AG09319 (cell line): ENCODE measurements around the gene TPRN.

ENCODE experiments used
- DNase-seq: peaks from one replicate; pipeline ENCODE4 v3.0.0-alpha.2; 2010; ENCODE audit warnings: low read depth; ENCODE audit errors: extremely low read depth
- CTCF ChIP-seq: IDR thresholded peaks from 2 replicates; pipeline ENCODE4 v1.5.1; 2011; ENCODE audit warnings: low read depth, mild to moderate bottlenecking, inconsistent platforms, low read length, moderate library complexity

Gene TPRN

GRCh38 chr9:137218754-137219271 lies 18.3 kb upstream of the TPRN start:
- no peak for DNase-seq
- TF ChIP-seq CTCF, result no peak

DNA sequence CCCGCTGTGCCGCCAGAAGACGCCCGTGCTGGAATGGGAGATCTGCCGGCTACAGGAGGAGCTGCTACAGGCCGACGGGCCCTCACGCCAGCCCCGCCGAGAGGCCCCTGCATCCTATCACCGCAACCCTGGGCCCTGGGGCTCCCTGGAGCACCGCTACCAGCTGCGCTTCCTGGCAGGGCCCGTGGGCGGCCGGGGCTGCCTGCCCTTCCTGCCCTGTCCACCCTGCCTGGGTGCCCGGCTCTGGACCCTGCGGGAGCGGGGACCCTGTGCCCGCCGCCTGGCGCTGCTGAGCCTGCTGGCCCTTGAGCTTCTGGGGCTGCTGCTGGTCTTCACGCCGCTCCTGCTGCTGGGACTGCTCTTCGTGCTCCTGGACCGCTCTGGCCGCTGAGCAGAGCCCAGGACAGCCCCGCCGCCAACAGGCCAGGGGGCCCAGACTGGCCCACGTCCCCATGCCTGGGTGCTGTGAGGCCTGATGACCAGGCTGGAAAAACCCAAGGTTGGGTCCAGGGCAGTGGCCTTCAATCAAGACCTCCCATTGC lies 17.7 kb upstream of the TPRN start:
- no peak for DNase-seq
- no peak for TF ChIP-seq CTCF

GRCh38 chr9:137217276-137218211 lies 17.0 kb upstream of the TPRN start:
- no peak for DNase-seq
- TF ChIP-seq CTCF, result no peak

DNA sequence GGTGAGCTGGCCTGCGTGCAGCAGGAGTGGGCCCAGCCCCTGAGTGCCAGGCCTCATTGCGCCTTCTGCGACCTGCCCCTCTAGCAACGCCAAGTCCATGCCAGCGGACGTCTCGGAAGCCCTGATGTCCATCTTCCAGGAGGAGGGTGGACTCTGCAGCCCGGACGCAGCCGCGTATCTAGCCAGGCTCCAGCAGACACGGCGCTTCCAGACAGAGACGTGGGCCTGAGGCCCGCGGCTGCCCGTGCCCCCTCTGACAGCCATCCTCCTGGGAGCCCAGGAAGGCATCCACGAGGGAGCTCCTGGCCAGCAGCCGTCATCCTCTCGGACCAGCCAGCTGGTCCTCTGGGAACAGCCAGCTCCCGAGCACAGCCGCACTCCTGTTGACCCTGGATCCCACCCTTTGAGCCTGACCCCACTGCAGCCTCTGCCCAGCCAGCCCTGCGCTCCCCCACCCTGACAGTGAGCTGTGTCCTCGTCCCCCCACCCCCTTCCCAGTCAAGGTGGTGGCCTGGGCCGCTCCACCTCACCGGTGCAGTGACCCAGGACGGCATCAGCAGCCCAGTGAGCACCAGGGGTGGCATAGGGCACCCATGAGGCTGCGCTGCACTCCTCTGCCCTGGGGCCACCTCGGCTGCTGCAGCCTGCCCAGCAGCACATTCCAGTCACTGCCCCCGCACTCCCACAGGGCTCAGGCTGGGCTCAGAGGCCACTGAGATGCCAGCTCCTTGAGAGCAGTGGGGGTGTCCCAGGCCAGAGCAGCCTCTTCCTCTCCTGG lies 15.8 kb upstream of the TPRN start:
- DNase-seq, result no peak
- no peak for TF ChIP-seq CTCF

DNA sequence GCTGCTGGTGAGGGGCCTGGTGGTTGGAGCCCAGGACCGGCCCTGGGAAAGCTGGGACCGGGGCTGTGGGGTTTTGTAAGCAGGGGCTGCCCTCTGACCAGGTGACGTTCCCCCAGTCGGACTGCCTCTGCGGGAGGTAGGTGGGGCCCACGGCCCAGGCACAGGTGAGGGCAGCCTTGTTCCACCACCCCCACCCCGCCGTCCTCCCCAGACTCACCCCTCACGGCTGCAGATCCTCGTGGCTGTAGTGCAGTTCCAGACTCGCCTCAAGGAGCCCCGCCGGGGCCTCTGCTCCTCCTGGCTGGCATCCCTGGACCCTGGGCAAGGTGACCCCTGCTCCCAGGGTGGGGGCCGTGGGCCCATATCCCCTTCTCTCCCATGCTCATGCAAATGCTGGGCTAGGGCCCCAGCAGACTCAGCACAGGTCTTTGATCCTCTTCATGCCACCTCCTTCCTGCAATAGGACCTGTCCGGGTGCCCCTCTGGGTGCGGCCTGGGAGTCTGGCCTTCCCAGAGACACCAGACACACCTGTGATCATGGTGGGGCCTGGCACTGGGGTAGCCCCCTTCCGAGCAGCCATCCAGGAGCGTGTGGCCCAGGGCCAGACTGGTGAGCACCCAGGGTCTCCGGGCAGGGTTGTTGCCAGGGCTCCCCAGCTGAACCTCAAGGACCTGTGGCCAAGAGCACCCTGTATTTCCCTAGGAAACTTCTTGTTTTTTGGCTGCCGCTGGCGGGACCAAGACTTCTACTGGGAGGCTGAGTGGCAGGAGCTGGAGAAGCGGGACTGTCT lies 14.8 kb upstream of the TPRN start:
- TF ChIP-seq CTCF, result no peak
- DNase-seq, result no peak

DNA sequence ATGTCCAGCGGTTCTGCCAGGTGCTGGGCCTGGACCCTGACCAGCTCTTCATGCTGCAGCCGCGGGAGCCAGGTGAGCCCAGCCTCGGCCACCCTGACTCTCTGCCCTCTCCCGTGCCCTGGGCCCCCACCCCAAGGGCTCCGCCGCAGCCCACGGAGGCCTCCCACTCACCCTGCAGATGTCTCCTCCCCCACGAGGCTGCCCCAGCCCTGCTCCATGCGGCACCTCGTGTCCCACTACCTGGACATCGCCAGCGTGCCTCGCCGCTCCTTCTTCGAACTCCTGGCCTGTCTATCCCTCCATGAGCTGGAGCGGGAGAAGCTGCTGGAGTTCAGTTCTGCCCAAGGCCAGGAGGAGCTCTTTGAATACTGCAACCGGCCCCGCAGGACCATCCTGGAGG lies 14.1 kb upstream of the TPRN start:
- no peak for DNase-seq
- no peak for TF ChIP-seq CTCF
